GM06990 (cell line): Measurements from ENCODE around the gene AGMO.

Experiments
- DNase-seq: peaks from one replicate; pipeline ENCODE4 v3.0.0-alpha.2; 2011; ENCODE audit not compliant: insufficient read length; ENCODE audit errors: extremely low read depth
- H3K27me3 ChIP-seq: replicated peaks from 2 replicates; pipeline ENCODE4 v1.6.0; 2011; ENCODE audit warnings: low read length; ENCODE audit not compliant: control insufficient read depth, insufficient read depth
- H3K36me3 ChIP-seq: 2 replicates; pipeline ENCODE4 v1.5.1; 2011; ENCODE audit warnings: low read length; ENCODE audit not compliant: control insufficient read depth, insufficient read depth
- H3K4me3 ChIP-seq: replicated peaks from 2 replicates; pipeline ENCODE4 v1.5.1; 2011; ENCODE audit warnings: low read depth, mild to moderate bottlenecking, control low read depth, low read length
- CTCF ChIP-seq: IDR thresholded peaks from 2 replicates; pipeline ENCODE4 v1.5.1; 2011; ENCODE audit warnings: low read length, control low read depth, mild to moderate bottlenecking, inconsistent platforms; ENCODE audit not compliant: insufficient read depth, poor library complexity, severe bottlenecking

AGMO gene

DNA sequence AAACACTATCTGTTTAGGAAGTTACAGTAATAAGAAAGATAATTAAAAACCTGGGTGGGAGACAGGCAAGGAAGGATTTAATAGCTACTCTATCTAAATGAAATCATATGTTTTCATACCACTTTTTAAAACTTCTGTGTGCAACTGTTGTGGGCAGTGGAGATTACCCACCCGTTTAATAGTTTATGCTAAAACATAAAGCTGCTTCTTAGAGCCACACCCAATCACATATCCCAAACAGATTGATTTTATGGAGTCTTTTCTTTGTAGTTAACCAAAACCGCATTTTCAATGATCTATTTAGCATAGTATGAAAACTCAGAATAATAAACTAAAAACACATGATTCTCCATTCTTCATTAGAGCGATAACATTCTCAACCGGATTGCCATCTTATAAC is 304.1 kb downstream of the AGMO start:
- DNase-seq, result no peak
- H3K36me3 ChIP-seq, result no peaks in the 10 kb centered on the region
- no peak for TF ChIP-seq CTCF
- no peaks in the 10 kb centered on the region for H3K27me3 ChIP-seq
- no peak overlapping the region for H3K4me3 ChIP-seq

- Histone ChIP-seq H3K36me3 (no peaks in the 10 kb centered on the region), H3K4me3 (no peak overlapping the region), H3K27me3 (no peaks in the 10 kb centered on the region)
- no peak for TF ChIP-seq CTCF
- no peak for DNase-seq
Measured at GRCh38 chr7:15252181-15252580, 309.6 kb downstream of the AGMO start.

DNA sequence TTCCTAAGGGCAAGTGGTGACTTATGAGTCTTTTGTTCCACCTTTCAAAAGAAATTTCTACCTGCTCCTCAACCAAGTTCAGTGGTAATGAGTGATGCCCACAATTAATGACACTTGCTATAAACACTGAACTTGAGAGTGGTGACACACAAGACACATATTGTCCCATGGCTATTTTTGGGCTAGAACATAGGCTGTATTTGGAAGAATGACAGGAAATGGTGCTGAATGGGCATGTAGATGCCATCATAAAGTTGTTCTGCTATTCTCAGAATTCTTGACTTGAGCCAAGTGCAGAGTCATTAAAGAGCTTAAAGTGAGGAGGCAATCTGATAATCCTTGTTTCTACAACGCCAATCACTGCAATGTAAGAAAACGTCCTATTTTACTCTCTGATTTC is 313.3 kb downstream of the AGMO start:
- H3K27me3 ChIP-seq, result no peaks in the 10 kb centered on the region
- DNase-seq, result no peak
- TF ChIP-seq CTCF, result no peak
- H3K36me3 ChIP-seq, result no peaks in the 10 kb centered on the region
- H3K4me3 ChIP-seq, result no peak overlapping the region

- Histone ChIP-seq H3K36me3 (no peaks in the 10 kb centered on the region), H3K4me3 (no peak overlapping the region)
- no peak for DNase-seq
Measured at GRCh38 chr7:15245831-15246230, 316.0 kb downstream of the AGMO start.

DNA sequence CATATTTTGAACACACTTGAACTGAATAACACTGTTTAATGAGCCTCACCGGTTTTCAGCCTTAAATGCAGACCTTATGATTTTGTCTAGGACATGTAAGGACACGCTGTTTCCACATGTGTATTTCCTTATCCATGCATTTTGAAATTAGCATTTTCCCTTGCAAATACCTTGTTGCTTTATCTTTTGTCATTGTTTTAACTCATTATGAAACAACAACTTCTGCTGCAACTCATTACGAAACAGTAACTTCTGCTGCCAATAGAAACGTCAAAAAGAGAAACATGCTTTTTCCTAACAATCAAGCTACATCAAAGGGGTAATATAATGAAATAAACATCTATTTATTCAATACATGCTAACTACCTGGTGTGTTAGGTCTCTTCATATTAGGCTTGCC is 322.0 kb downstream of the AGMO start:
- no peak for DNase-seq
- no peaks in the 10 kb centered on the region for H3K27me3 ChIP-seq
- H3K36me3 ChIP-seq, result no peaks in the 10 kb centered on the region
- no peak overlapping the region for H3K4me3 ChIP-seq
- no peak for TF ChIP-seq CTCF

More at GRCh38 chr7:15245831-15246230, 316.0 kb downstream of the AGMO start:
- H3K27me3 ChIP-seq, result no peaks in the 10 kb centered on the region
- TF ChIP-seq CTCF, result no peak

- Histone ChIP-seq H3K36me3 (no peaks in the 10 kb centered on the region), H3K27me3 (no peaks in the 10 kb centered on the region), H3K4me3 (no peak overlapping the region)
- TF ChIP-seq CTCF, result no peak
- no peak for DNase-seq
Measured at GRCh38 chr7:15236952-15237351, 324.9 kb downstream of the AGMO start.
